Gastrocnemius medialis (tissue), 4 donors: ENCODE results near the gene STX12. TPM values are rescaled to one million over a fixed set of nuclear protein-coding genes. Genes with fewer than 3 reads are reported as not detected.
A peak's percentile ranks its signal among the peaks of the same experiment; 100 is the strongest.
"Not testable (repeated sequence)": the region's sequence is repeated elsewhere in the genome, so short reads cannot be mapped to it uniquely, and the experiment has no call there.

Experiments
- ATAC-seq, 2 donors: fragments of 150-250 bp; one replicate each; pipeline ENCODE4 v1.9.1; 2016
- DNase-seq, 2 donors: peaks; one replicate each; pipeline ENCODE4 v3.0.0-alpha.2; 2019
- H3K27ac ChIP-seq, 4 donors: fragments of 200-600 bp; sonication (generic); 1 replicate in 1 of 4; 2 replicates in 3 of 4; pipeline ENCODE4 v1.5.1; 2016 to 2018; ENCODE audit warnings: mild to moderate bottlenecking in 2 of 4, moderate library complexity in 1 of 4
- H3K27me3 ChIP-seq, 3 donors: fragments of 200-600 bp; sonication (generic) in 2 of 3; 1 replicate in 1 of 3; 2 replicates in 2 of 3; pipeline versions ENCODE4 v1.5.1 to v1.6.0; 2016 to 2019; ENCODE audit warnings: mild to moderate bottlenecking in 1 of 3, moderate library complexity in 1 of 3
- H3K36me3 ChIP-seq, 2 donors: fragments of 200-600 bp; sonication (generic) in 1 of 2; one replicate each; pipeline ENCODE4 v1.5.1; 2017 to 2018
- H3K4me1 ChIP-seq, 2 donors: fragments of 200-600 bp; sonication (generic) in 1 of 2; one replicate each; pipeline ENCODE4 v1.5.1; 2016 to 2017; ENCODE audit warnings: mild to moderate bottlenecking in 2 of 2
- H3K4me3 ChIP-seq, 4 donors: fragments of 200-600 bp; sonication (generic) in 3 of 4; 1 replicate in 1 of 4; 2 replicates in 3 of 4; pipeline ENCODE4 v1.5.1; 2016 to 2019; ENCODE audit warnings: mild to moderate bottlenecking in 2 of 4
- H3K9me3 ChIP-seq, 3 donors: fragments of 200-600 bp; sonication (generic) in 2 of 3; 1 replicate in 1 of 3; 2 replicates in 2 of 3; pipeline ENCODE4 v1.5.1; 2016 to 2019
- CTCF ChIP-seq, 5 experiments: fragments of 450-650 bp in 3 of 5; fragments of 200-600 bp in 2 of 5; sonication (generic) in 2 of 5; IDR thresholded peaks in 4 of 5; conservative IDR thresholded peaks in 1 of 5; 1 replicate in 4 of 5; 2 replicates in 1 of 5; pipeline ENCODE4 v1.5.1; 2016 to 2019; ENCODE audit warnings: antibody characterized with exemption in 5 of 5, mild to moderate bottlenecking in 3 of 5, moderate library complexity in 3 of 5
- POLR2A ChIP-seq, 2 donors: fragments of 450-650 bp; IDR thresholded peaks; one replicate each; pipeline ENCODE4 v1.6.1; 2017; ENCODE audit warnings: antibody characterized with exemption in 2 of 2, mild to moderate bottlenecking in 2 of 2, moderate library complexity in 2 of 2
- in situ Hi-C, 4 donors: fragments of 200-750 bp; cut with MboI; loops; one replicate each; pipeline versions ENCODE4 v1.15.0 to v1.8.0; 2017; ENCODE audit warnings: low sequenced_read_pairs in 4 of 4
- intact Hi-C: fragments of 100-400 bp; cut with DNase I; formaldehyde crosslinking; loops from one replicate; pipeline ENCODE4 v1.15.1; 2023; ENCODE audit warnings: low total_unique reads
- total RNA-seq, 4 donors: library from RNA; depleted of rRNA; stranded (reverse); fragments of >200 nt; gene quantifications; one replicate each; pipeline versions ENCODE4 v1.1.0 to v1.2.3, GENCODE V29; 2016

The STX12 gene
- total RNA-seq, 4 donors from 2014 or later = 19.2 to 71.6 (median 31.2) TPM

DNA sequence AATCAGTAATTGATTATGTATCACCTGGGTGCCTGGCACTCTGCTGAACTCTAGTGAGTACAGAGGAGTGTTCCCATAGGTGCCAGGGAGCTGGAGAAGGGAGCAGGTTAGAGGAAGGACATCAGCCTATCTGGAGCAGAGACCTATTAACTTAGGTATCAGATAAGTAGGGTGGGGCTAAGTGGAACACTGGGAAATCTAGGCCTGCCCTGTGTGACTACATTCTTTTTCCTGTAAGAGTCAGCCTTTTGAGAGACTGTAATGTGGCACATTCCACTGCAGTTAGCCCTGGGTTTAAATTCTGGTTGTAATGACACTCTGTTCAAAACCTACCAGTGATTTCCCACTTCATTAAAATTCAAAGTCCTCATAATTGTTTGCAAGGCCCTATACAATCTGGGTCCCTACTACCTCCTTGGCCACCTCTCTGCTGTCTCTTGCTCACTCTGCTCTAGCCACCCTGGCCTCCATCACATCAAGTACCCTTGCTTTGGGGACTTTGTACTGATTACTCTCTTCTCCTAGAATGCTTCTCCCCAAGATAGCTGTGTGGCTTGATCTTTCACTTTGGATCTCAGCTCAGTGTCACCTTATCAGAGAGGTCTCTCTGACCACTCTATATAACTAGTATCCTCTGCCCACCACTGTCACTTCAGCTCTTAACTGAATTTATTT, 12.9 kb downstream of the STX12 start:
- Histone ChIP-seq H3K9me3 (no peaks in the 10 kb centered on the region), H3K27ac (peak overlapping the region in 1 of 4 donors; percentile 22), H3K36me3 (peaks cover 0 to 13% of the 10 kb centered on the region in 2 donors), H3K27me3 (no peaks in the 10 kb centered on the region), H3K4me1 (peaks cover 23 to 61% of the 10 kb centered on the region in 2 donors), H3K4me3 (no peak overlapping the region)
- intact Hi-C loops = no loop called here
- TF ChIP-seq POLR2A (IDR thresholded peaks at IDR 0.05) (no peak), CTCF (IDR thresholded peaks at IDR 0.05 in 4 of 5, conservative IDR thresholded peaks at IDR 0.05 in 1 of 5) (no peak)
- in situ Hi-C loops = no loop called here
- DNase-seq (no peak), ATAC-seq (no peak)

DNA sequence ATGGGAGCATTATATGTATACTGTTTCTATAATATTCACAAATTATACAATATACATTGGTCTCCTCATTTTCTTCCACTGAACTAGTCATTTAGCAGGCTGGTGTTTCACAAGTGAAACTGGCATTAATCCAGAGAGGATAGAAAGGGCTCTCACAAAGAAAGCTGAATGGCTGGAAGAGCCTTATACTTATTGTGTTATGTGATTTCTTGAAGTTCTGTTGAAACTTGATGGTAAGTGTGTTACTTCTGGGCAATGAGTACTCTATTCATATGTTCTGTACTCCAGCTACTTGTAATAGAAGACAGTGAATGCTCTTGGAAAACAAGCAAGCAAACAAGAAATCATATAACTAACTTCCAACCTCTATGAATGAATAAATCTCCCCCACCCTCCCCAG, 14.9 kb downstream of the STX12 start:
- intact Hi-C loops (loop anchor here (2.0 kb wide), 1 partner anchor 15 kb away; the partner anchor contains the start of gene STX12), in situ Hi-C loops (no loop called here)
- Histone ChIP-seq H3K4me1 (peaks cover 23 to 61% of the 10 kb centered on the region in 2 donors), H3K9me3 (no peaks in the 10 kb centered on the region), H3K27ac (peak overlapping the region in 3 of 4 donors; percentile 68 to 82 (median 82)), H3K36me3 (peaks cover 0 to 16% of the 10 kb centered on the region in 2 donors), H3K4me3 (no peak overlapping the region), H3K27me3 (no peaks in the 10 kb centered on the region)
- DNase-seq = no peak
- no peak for ATAC-seq
- TF ChIP-seq POLR2A (IDR thresholded peaks at IDR 0.05) (no peak), CTCF (IDR thresholded peaks at IDR 0.05 in 4 of 5, conservative IDR thresholded peaks at IDR 0.05 in 1 of 5) (no peak)

- Histone ChIP-seq H3K4me3 (no peak overlapping the region), H3K36me3 (peaks cover 2 to 31% of the 10 kb centered on the region in 2 donors), H3K4me1 (peaks cover 23 to 52% of the 10 kb centered on the region in 2 donors), H3K9me3 (no peaks in the 10 kb centered on the region), H3K27me3 (no peaks in the 10 kb centered on the region), H3K27ac (peak overlapping the region; percentile 49 to 82 (median 75))
- peak; percentile 100 for ATAC-seq
- intact Hi-C loops = loop anchor here (2.0 kb wide), 1 partner anchor 17 kb away; the partner anchor contains the start of gene STX12
- peak; percentile 73 to 85 for DNase-seq
- TF ChIP-seq POLR2A (IDR thresholded peaks at IDR 0.05) (no peak), CTCF (IDR thresholded peaks at IDR 0.05 in 4 of 5, conservative IDR thresholded peaks at IDR 0.05 in 1 of 5) (no peak)
- in situ Hi-C loops = no loop called here
These were observed 16.6 kb downstream of the STX12 start for GRCh38 chr1:27789540-27790041.

DNA sequence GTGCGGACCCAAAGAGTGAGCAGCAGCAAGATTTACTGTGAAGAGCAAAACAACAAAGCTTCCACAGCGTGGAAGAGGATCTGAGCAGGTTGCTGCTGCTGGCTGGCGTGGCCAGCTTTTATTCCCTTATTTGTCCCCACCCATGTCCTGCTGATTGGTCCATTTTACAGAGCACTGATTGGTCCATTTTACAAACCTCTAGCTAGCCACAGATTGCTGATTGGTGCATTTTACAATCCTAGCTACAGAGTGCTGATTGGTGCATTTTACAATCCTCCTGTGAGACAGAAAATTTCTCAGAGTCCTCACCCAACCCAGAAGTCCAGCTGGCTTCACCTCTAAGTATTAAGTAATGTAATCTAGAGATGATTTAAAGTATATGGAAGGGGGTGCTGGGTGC, 17.3 kb downstream of the STX12 start:
- peak overlapping the region; percentile 49 to 82 (median 75) for H3K27ac ChIP-seq
- ATAC-seq, intact Hi-C loops, in situ Hi-C loops, DNase-seq, H3K9me3 ChIP-seq, H3K4me3 ChIP-seq, H3K27me3 ChIP-seq: not testable (repeated sequence)
- peaks cover 23 to 46% of the 10 kb centered on the region in 2 donors for H3K4me1 ChIP-seq
- peaks cover 7 to 38% of the 10 kb centered on the region in 2 donors for H3K36me3 ChIP-seq

DNA sequence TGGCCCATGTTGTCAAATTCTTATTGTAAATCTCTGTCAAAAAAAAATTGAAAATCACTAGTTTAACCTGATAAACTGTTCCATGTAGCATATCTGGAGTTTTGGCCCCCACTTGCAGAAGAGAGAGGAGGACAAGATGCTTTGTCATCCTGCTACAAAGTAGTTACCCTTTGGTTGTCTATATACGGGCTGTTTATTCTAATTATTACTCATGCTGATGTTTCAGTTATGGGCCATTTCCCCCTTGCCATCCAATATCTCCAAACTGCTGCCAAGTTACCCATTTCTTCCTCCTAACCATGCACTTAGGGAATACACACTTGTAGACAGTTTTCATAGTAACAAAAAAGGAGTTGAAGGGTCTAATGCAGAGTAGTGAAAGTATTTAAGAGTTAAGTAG, 22.6 kb downstream of the STX12 start:
- H3K36me3 ChIP-seq = peaks cover 7 to 66% of the 10 kb centered on the region in 2 donors
- ATAC-seq (no peak), DNase-seq (no peak)
- no peaks in the 10 kb centered on the region for H3K9me3 ChIP-seq
- H3K27me3 ChIP-seq = no peaks in the 10 kb centered on the region
- in situ Hi-C loops (no loop called here), intact Hi-C loops (no loop called here)
- TF ChIP-seq POLR2A (IDR thresholded peaks at IDR 0.05) (no peak), CTCF (IDR thresholded peaks at IDR 0.05 in 4 of 5, conservative IDR thresholded peaks at IDR 0.05 in 1 of 5) (no peak)
- H3K4me1 ChIP-seq = peaks cover 0 to under 1% of the 10 kb centered on the region in 2 donors
- H3K27ac ChIP-seq = no peak overlapping the region
- no peak overlapping the region for H3K4me3 ChIP-seq
